SU-DHL-6 (cell line): ENCODE results near the gene CHMP1A.

ENCODE experiments used
- EZH2phosphoT487 ChIP-seq: fragments of 200-600 bp; sonication (generic), shearing (Covaris generic); conservative IDR thresholded peaks from 2 replicates; pipeline ENCODE4 v1.6.1; 2018; ENCODE audit warnings: mild to moderate bottlenecking, antibody characterized with exemption, low read length, moderate library complexity, mixed read lengths
- TF ChIP-seq, protein P1 (sequence below): fragments of 200-600 bp; sonication (generic); IDR thresholded peaks from one replicate; pipeline ENCODE4 v1.5.1; 2017; ENCODE audit warnings: antibody characterized with exemption, mild to moderate bottlenecking, low read length, moderate library complexity; ENCODE audit not compliant: insufficient read depth, poor library complexity, severe bottlenecking

DNA sequence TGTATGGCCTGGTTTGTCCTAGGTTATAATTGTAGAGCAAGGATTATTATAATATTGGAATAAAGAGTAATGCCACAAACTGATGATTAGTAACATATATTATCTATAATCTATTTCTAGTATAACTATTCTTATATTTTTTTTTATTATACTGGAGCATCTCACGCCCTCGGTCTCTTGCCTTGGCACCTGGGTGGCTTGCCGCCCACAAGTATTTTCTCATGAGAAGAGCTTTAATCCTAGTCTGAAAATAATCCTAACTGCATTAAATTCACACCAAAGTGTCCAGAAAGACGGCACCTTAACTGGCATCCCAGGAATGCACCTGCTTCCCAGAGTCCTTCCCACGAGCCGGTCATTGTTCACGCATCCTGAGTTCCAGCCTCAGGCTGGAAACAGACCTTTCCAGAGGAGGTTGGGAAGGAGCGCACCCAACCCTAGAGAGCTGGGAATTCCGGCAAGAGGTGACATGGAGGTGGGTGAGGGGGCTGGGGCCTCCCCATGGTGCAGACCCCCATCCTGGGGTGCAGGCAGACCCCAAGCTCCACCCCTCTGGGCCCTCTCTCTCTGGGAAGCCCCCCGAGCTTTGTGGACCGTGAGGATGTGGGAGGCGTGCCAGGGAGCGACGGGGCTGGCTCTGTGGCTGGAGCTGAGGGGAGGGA lies 15.9 kb downstream of the CHMP1A start:
- TF ChIP-seq, protein P1, sequence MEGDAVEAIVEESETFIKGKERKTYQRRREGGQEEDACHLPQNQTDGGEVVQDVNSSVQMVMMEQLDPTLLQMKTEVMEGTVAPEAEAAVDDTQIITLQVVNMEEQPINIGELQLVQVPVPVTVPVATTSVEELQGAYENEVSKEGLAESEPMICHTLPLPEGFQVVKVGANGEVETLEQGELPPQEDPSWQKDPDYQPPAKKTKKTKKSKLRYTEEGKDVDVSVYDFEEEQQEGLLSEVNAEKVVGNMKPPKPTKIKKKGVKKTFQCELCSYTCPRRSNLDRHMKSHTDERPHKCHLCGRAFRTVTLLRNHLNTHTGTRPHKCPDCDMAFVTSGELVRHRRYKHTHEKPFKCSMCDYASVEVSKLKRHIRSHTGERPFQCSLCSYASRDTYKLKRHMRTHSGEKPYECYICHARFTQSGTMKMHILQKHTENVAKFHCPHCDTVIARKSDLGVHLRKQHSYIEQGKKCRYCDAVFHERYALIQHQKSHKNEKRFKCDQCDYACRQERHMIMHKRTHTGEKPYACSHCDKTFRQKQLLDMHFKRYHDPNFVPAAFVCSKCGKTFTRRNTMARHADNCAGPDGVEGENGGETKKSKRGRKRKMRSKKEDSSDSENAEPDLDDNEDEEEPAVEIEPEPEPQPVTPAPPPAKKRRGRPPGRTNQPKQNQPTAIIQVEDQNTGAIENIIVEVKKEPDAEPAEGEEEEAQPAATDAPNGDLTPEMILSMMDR, result no peak
- no peak for TF ChIP-seq EZH2phosphoT487
